Measurements from ENCODE around the gene PLD1. TPM values are rescaled to one million over a fixed set of nuclear protein-coding genes. Genes with fewer than 3 reads are reported as not detected.

Gene PLD1
- total and polyA plus RNA-seq, 11 donors: 12.3 to 106 (median 61.0) TPM

DNA sequence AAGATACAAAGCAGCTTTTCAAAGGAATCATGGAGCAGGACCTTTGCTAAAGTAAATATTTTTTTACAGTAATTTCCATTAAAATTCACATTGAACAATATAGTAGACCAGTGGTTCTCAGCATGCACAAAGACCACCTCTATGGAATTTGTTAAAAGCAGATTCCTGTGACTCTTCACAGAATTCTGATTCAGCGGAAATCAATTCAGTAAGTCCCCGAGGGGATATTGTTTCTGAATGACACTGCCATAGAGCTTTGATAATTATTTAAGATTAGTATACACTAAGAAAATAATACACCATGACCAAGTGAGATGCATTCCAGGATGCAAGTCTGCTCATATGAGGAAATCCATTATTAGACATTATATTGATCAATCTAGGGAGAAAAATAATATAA lies 188.2 kb downstream of the PLD1 start:
- Histone ChIP-seq H3K4me3 (no peak overlapping the region), H3K36me3 (peaks cover 0 to 54% (median 8%) of the 10 kb centered on the region in 9 donors), H3K27me3 (no peaks in the 10 kb centered on the region), H3K9me3 (no peaks in the 10 kb centered on the region), H3K27ac (no peak overlapping the region), H3K4me1 (peaks cover 0 to 10% (median 0%) of the 10 kb centered on the region in 12 donors)
- WGBS, 4 donors: 85 to 98% (median 89%) methylated on average over 2 of the region's 2 CpGs
- ATAC-seq (no peak), DNase-seq (no peak)
- TF ChIP-seq CTCF (IDR thresholded peaks at IDR 0.05) (no peak), POLR2A (IDR thresholded peaks at IDR 0.05) (no peak)
- intact Hi-C loops (cut with DNase I): no loop called here

GRCh38 chr3:171620825-171621434 lies 189.4 kb downstream of the PLD1 start:
- TF ChIP-seq POLR2A (IDR thresholded peaks at IDR 0.05) (no peak), CTCF (IDR thresholded peaks at IDR 0.05) (no peak)
- Histone ChIP-seq H3K27me3 (no peaks in the 10 kb centered on the region), H3K27ac (no peak overlapping the region), H3K4me1 (peaks cover 0 to 10% (median 0%) of the 10 kb centered on the region in 12 donors), H3K36me3 (peaks cover 0 to 66% (median 11%) of the 10 kb centered on the region in 9 donors), H3K4me3 (no peak overlapping the region), H3K9me3 (peaks cover 0 to 7% (median 0%) of the 10 kb centered on the region in 12 donors)
- ATAC-seq (no peak), DNase-seq (no peak)
- 74 to 86% (median 83%) methylated on average over 1 of the region's 1 CpG for WGBS, 4 donors
- intact Hi-C loops (cut with DNase I): no loop called here

DNA sequence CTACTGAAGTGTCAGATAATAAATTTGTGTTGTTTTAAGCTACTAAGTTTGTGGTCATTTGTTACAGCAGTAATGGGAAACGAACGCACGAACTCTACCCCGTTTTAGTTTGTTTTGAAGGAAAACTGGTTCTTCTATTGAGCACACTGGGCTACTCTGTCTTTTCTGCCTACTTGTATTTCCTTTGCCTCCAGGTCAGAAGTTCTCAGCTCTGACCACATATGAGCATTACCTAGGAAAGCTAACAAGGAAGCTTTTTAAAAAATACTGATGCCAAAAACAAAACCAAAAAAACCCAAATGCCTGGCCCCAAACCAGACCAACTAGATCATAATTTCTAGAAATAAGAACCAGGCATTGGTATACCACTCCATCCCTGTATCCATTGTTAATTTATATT lies 193.5 kb downstream of the PLD1 start:
- no peak for TF ChIP-seq CTCF (IDR thresholded peaks at IDR 0.05)
- TF ChIP-seq POLR2A (IDR thresholded peaks at IDR 0.05): no peak
- no peak for DNase-seq
- Histone ChIP-seq H3K36me3 (peaks cover 0 to 83% (median 24%) of the 10 kb centered on the region in 9 donors), H3K4me1 (peaks cover 0 to 14% (median 3%) of the 10 kb centered on the region in 12 donors), H3K9me3 (peaks cover 0 to 7% (median 0%) of the 10 kb centered on the region in 12 donors), H3K27me3 (no peaks in the 10 kb centered on the region), H3K27ac (no peak overlapping the region), H3K4me3 (no peak overlapping the region)
- no peak for ATAC-seq
- intact Hi-C loops (cut with DNase I): loop anchor here in 1 of 10 donors (5.0 kb wide), 1 partner anchor 156 kb away; no protein-coding TSS in a partner anchor
- 91 to 96% (median 96%) methylated on average over 4 of the region's 4 CpGs for WGBS, 4 donors

GRCh38 chr3:171615686-171616085 lies 194.6 kb downstream of the PLD1 start:
- Histone ChIP-seq H3K27ac (no peak overlapping the region), H3K27me3 (no peaks in the 10 kb centered on the region), H3K4me1 (peaks cover 0 to 5% (median 0%) of the 10 kb centered on the region in 12 donors), H3K4me3 (no peak overlapping the region), H3K9me3 (peaks cover 0 to 7% (median 0%) of the 10 kb centered on the region in 12 donors), H3K36me3 (peaks cover 0 to 83% (median 35%) of the 10 kb centered on the region in 9 donors)
- no peak for TF ChIP-seq POLR2A (IDR thresholded peaks at IDR 0.05)
- TF ChIP-seq CTCF (IDR thresholded peaks at IDR 0.05): no peak
- DNase-seq (no peak), ATAC-seq (peak in 2 of 4 donors; percentile 40 to 44)
- intact Hi-C loops (cut with DNase I): loop anchor here in 1 of 10 donors (5.0 kb wide), 1 partner anchor 157 kb away; no protein-coding TSS in a partner anchor
- WGBS, 4 donors: 83 to 96% (median 91%) methylated on average over 1 of the region's 1 CpG

All from heart left ventricle (tissue), 16 donors.